ENCODE results near the gene PSMF1. TPM values are rescaled to one million over a fixed set of nuclear protein-coding genes. Genes with fewer than 3 reads are reported as not detected.

PSMF1 gene
- total and polyA plus RNA-seq, 2 of the 13 experiments (the other 11 are each of a cell fraction or from before 2014, with no cell fraction given): 82.5 to 86.0 TPM

- TF ChIP-seq, protein P1, sequence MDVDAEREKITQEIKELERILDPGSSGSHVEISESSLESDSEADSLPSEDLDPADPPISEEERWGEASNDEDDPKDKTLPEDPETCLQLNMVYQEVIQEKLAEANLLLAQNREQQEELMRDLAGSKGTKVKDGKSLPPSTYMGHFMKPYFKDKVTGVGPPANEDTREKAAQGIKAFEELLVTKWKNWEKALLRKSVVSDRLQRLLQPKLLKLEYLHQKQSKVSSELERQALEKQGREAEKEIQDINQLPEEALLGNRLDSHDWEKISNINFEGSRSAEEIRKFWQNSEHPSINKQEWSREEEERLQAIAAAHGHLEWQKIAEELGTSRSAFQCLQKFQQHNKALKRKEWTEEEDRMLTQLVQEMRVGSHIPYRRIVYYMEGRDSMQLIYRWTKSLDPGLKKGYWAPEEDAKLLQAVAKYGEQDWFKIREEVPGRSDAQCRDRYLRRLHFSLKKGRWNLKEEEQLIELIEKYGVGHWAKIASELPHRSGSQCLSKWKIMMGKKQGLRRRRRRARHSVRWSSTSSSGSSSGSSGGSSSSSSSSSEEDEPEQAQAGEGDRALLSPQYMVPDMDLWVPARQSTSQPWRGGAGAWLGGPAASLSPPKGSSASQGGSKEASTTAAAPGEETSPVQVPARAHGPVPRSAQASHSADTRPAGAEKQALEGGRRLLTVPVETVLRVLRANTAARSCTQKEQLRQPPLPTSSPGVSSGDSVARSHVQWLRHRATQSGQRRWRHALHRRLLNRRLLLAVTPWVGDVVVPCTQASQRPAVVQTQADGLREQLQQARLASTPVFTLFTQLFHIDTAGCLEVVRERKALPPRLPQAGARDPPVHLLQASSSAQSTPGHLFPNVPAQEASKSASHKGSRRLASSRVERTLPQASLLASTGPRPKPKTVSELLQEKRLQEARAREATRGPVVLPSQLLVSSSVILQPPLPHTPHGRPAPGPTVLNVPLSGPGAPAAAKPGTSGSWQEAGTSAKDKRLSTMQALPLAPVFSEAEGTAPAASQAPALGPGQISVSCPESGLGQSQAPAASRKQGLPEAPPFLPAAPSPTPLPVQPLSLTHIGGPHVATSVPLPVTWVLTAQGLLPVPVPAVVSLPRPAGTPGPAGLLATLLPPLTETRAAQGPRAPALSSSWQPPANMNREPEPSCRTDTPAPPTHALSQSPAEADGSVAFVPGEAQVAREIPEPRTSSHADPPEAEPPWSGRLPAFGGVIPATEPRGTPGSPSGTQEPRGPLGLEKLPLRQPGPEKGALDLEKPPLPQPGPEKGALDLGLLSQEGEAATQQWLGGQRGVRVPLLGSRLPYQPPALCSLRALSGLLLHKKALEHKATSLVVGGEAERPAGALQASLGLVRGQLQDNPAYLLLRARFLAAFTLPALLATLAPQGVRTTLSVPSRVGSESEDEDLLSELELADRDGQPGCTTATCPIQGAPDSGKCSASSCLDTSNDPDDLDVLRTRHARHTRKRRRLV (CRISPR knock-in tag; IDR thresholded peaks at IDR 0.05): no peak
- TF ChIP-seq NPAS2 (CRISPR knock-in tag; IDR thresholded peaks at IDR 0.05; ENCODE audit: borderline replicate concordance) (no peak), AGO1 (IDR thresholded peaks at IDR 0.05; ENCODE audit: low read depth, low read length, poor library complexity, severe bottlenecking) (no peak), ZBTB44 (CRISPR knock-in tag; IDR thresholded peaks at IDR 0.05) (no peak)
- TF ChIP-seq, protein P2, sequence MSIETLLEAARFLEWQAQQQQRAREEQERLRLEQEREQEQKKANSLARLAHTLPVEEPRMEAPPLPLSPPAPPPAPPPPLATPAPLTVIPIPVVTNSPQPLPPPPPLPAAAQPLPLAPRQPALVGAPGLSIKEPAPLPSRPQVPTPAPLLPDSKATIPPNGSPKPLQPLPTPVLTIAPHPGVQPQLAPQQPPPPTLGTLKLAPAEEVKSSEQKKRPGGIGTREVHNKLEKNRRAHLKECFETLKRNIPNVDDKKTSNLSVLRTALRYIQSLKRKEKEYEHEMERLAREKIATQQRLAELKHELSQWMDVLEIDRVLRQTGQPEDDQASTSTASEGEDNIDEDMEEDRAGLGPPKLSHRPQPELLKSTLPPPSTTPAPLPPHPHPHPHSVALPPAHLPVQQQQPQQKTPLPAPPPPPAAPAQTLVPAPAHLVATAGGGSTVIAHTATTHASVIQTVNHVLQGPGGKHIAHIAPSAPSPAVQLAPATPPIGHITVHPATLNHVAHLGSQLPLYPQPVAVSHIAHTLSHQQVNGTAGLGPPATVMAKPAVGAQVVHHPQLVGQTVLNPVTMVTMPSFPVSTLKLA (IDR thresholded peaks at IDR 0.05): no peak
These were observed 79.4 kb downstream of the PSMF1 start (continued) for GRCh38 chr20:1197801-1198200.
